K562 (cell line): Measurements from ENCODE around the gene ERBB4. TPM values are rescaled to one million over a fixed set of nuclear protein-coding genes. Genes with fewer than 3 reads are reported as not detected.

Experiments used
- ATAC-seq: fragments of 200-7000 bp; cut with Tn5 transposase; 3 replicates; pipeline ENCODE4 v1.9.1; 2020; ENCODE audit warnings: moderate library complexity
- BruUV-seq: library from RNA; stranded (reverse); fragments of 400-500 nt; replicated peaks from 2 replicates; lab custom pipeline; 2021; lab: Mats Ljungman, UMichigan
- CTCF ChIA-PET: fragments of 300-600 bp; formaldehyde crosslinking; extraction: SDS; loops from one replicate; lab custom pipeline; 2021; ENCODE audit warnings: low intra/inter-chr PET ratio; lab: Yijun Ruan, JAX
- POLR2A ChIA-PET: fragments of 300-600, 350-650 bp; sonication (Branson Sonifier 250); formaldehyde crosslinking; extraction: SDS; loops from one replicate; lab custom pipeline; 2021; ENCODE audit warnings: antibody characterized with exemption, inconsistent platforms; lab: Yijun Ruan, JAX
- DNase-seq, 4 experiments: peaks; one replicate each; pipeline versions ENCODE4 v3.0.0 to v3.0.0-alpha.2; 2011 to 2018; ENCODE audit warnings: low spot score in 3 of 4, mixed read lengths in 3 of 4; ENCODE audit errors: extremely low read depth in 1 of 4
- FAIRE-seq: peaks from 2 replicates; lab custom pipeline; 2011; peaks lifted over from hg19 to GRCh38; lab: Jason Lieb, UNC
- H2AFZ ChIP-seq: 2 replicates; pipeline ENCODE4 v1.6.0; 2011; ENCODE audit warnings: low read depth, low read length, control low read depth, inconsistent platforms
- H3K27ac ChIP-seq: fragments of 200-600 bp; 3 replicates; pipeline ENCODE4 v1.8.0; 2011; ENCODE audit warnings: low read depth, mild to moderate bottlenecking, control low read depth, inconsistent platforms, low read length, moderate library complexity, mixed read lengths; ENCODE audit errors: extremely low read depth
- H3K27me3 ChIP-seq, 2 experiments: fragments of 300-600 bp in 1 of 2; 2 replicates in 1 of 2; 3 replicates in 1 of 2; pipeline versions ENCODE4 v1.6.0 to v1.8.0; 2011; ENCODE audit warnings: inconsistent platforms in 2 of 2, low read length in 2 of 2, mild to moderate bottlenecking in 1 of 2, mixed read lengths in 1 of 2, moderate library complexity in 1 of 2; ENCODE audit not compliant: control insufficient read depth in 2 of 2, insufficient read depth in 2 of 2
- H3K36me3 ChIP-seq: fragments of 300-600 bp; 3 replicates; pipeline ENCODE4 v1.8.0; 2011; ENCODE audit warnings: mild to moderate bottlenecking, low read length, inconsistent platforms; ENCODE audit not compliant: control insufficient read depth, insufficient read depth
- H3K4me1 ChIP-seq, 2 experiments: fragments of 200-600 bp in 1 of 2; replicated peaks in 1 of 2; 2 replicates in 1 of 2; 3 replicates in 1 of 2; pipeline versions ENCODE4 v1.5.1 to v1.8.0; 2011; ENCODE audit warnings: inconsistent platforms in 2 of 2, low read length in 2 of 2, mild to moderate bottlenecking in 1 of 2, mixed read lengths in 1 of 2, moderate library complexity in 1 of 2; ENCODE audit not compliant: control insufficient read depth in 2 of 2, insufficient read depth in 2 of 2
- H3K4me2 ChIP-seq: 2 replicates; pipeline ENCODE4 v1.6.1; 2011; ENCODE audit warnings: low read length, control low read depth, inconsistent platforms, mixed read lengths; ENCODE audit not compliant: insufficient read depth
- H3K4me3 ChIP-seq: fragments of 200-600 bp; sonication (generic), shearing (Covaris generic); 2 replicates; pipeline ENCODE4 v1.5.1; 2016; ENCODE audit warnings: control low read depth, inconsistent platforms
- H3K79me2 ChIP-seq: fragments of 200-600 bp; 3 replicates; pipeline ENCODE4 v1.8.0; 2011; ENCODE audit warnings: low read length, inconsistent platforms; ENCODE audit not compliant: control insufficient read depth, insufficient read depth
- H3K9ac ChIP-seq, 2 experiments: 2 replicates each; pipeline versions ENCODE4 v1.6.0 to v1.6.1; 2011; ENCODE audit warnings: low read depth in 2 of 2, low read length in 2 of 2, control low read depth in 1 of 2, inconsistent platforms in 1 of 2, mild to moderate bottlenecking in 1 of 2, mixed read lengths in 1 of 2; ENCODE audit not compliant: insufficient read depth in 1 of 2
- H3K9me1 ChIP-seq: one replicate; pipeline ENCODE4 v1.6.0; 2011; ENCODE audit warnings: inconsistent platforms, mild to moderate bottlenecking, low read length, moderate library complexity; ENCODE audit not compliant: control insufficient read depth, insufficient read depth
- H3K9me3 ChIP-seq: replicated peaks from 2 replicates; pipeline ENCODE4 v1.5.1; 2011; ENCODE audit warnings: low read depth, low read length, inconsistent platforms; ENCODE audit not compliant: control insufficient read depth, insufficient read depth
- H4K20me1 ChIP-seq: replicated peaks from 2 replicates; pipeline ENCODE4 v1.6.1; 2011; ENCODE audit warnings: low read length, inconsistent platforms, mixed read lengths; ENCODE audit not compliant: control insufficient read depth, insufficient read depth
- CUX1 ChIP-seq: fragments of 200-800 bp; sonication (Bioruptor generic); IDR thresholded peaks from 2 replicates; pipeline ENCODE4 v1.6.1; 2016; ENCODE audit warnings: missing genetic modification characterization, missing compliant biosample characterization
- HMGXB4 ChIP-seq: sonication (generic); formaldehyde crosslinking; IDR thresholded peaks from 2 replicates; pipeline ENCODE4 v1.8.1; 2023; ENCODE audit warnings: mild to moderate bottlenecking, missing genetic modification reagents
- KDM2B ChIP-seq: fragments of 250-450 bp; sonication (Bioruptor Pico); IDR thresholded peaks from 2 replicates; pipeline ENCODE4 v1.8.0; 2021; ENCODE audit warnings: mild to moderate bottlenecking, moderate library complexity
- MCM3 ChIP-seq: fragments of 450-650 bp; IDR thresholded peaks from 2 replicates; pipeline ENCODE4 v1.6.1; 2016
- NFRKB ChIP-seq: fragments of 450-650 bp; IDR thresholded peaks from 2 replicates; pipeline ENCODE4 v1.6.1; 2016; ENCODE audit warnings: low read depth
- NR2C1 ChIP-seq, 2 experiments: fragments of 450-650 bp; IDR thresholded peaks; 2 replicates each; pipeline ENCODE4 v1.6.1; 2017; ENCODE audit warnings: mild to moderate bottlenecking in 2 of 2, antibody characterized with exemption in 1 of 2, inconsistent platforms in 1 of 2, missing compliant biosample characterization in 1 of 2, missing genetic modification characterization in 1 of 2
- SOX6 ChIP-seq: fragments of 450-650 bp; IDR thresholded peaks from 2 replicates; pipeline ENCODE4 v1.6.1; 2014; ENCODE audit warnings: mild to moderate bottlenecking
- ZC3H8 ChIP-seq: fragments of 450-650 bp; IDR thresholded peaks from 2 replicates; pipeline ENCODE4 v1.6.1; 2017
- ZNF174 ChIP-seq: fragments of 250-450 bp; sonication (Bioruptor Pico); IDR thresholded peaks from 2 replicates; pipeline ENCODE4 v1.4.0; 2020; ENCODE audit warnings: mild to moderate bottlenecking
- ZNF551 ChIP-seq: fragments of 250-450 bp; sonication (Bioruptor Pico); IDR thresholded peaks from 2 replicates; pipeline ENCODE4 v1.5.0; 2021; ENCODE audit warnings: mild to moderate bottlenecking, moderate library complexity
- WGBS: fragments of 100-300 bp; shearing (Covaris generic); methylation state at CpG from one replicate; pipeline ENCODE4 v1.1.6; 2016; ENCODE audit warnings: low coverage, mixed read lengths; ENCODE audit not compliant: insufficient coverage; ENCODE audit errors: missing lambda C conversion rate; 5-methylcytosine and 5-hydroxymethylcytosine counted together
- in situ Hi-C: fragments of 300-500 bp; cut with MboI; formaldehyde crosslinking; loops from 4 replicates; pipeline ENCODE4 v1.15.0; 2018; ENCODE audit warnings: inconsistent platforms, mixed read lengths
- intact Hi-C: fragments of 100-400 bp; cut with micrococcal nuclease; formaldehyde crosslinking; loops from 2 replicates; pipeline ENCODE4 v1.14.2; 2022
- polyA plus RNA-seq, 8 experiments: library from polyadenylated mRNA; depleted of rRNA in 4 of 8; stranded (reverse) in 5 of 8; unstranded in 3 of 8; fragments of >200 nt; fragmentation: Nextera tagmentation in 2 of 8; fragmentation: Illumina TruSeq in 1 of 8; extraction: Ambion mirVana in 2 of 8; extraction: Trizol in 1 of 8; gene quantifications; 2 replicates each; pipeline versions ENCODE4 v1.2.1 to v1.2.3, GENCODE V29; 2011 to 2014; ENCODE audit warnings: inconsistent platforms in 1 of 8, missing spikeins in 1 of 8
- total RNA-seq, 7 experiments: library from RNA; depleted of rRNA in 6 of 7; stranded (reverse); fragments of >200 nt in 6 of 7; fragmentation: Illumina TruSeq in 2 of 7; extraction: Trizol in 2 of 7; gene quantifications; 2 replicates each; pipeline versions ENCODE4 v1.2.1 to v1.2.3, GENCODE V29; 2011 to 2021; ENCODE audit warnings: low replicate concordance in 1 of 7
- TF ChIP-seq, protein P1 (sequence below): fragments of 150-350 bp; IDR thresholded peaks from 2 replicates; pipeline ENCODE4 v1.6.1; 2014; ENCODE audit warnings: low read depth, mild to moderate bottlenecking, low read length, borderline replicate concordance
- TF ChIP-seq, protein P2 (sequence below): fragments of 450-650 bp; formaldehyde crosslinking; IDR thresholded peaks from 2 replicates; pipeline ENCODE4 v1.4.0; 2020; ENCODE audit warnings: mild to moderate bottlenecking, moderate library complexity

The ERBB4 gene
- total and polyA plus RNA-seq, 9 of the 15 experiments (the other 6 are each of a cell fraction or from before 2014, with no cell fraction given) = not detected

- CTCF ChIA-PET = no interaction called here
- intact Hi-C loops = no loop called here
- Histone ChIP-seq H3K4me1 (no peaks in the 10 kb centered on the region), H3K9ac (no peak overlapping the region), H3K79me2 (no peaks in the 10 kb centered on the region), H3K9me3 (no peaks in the 10 kb centered on the region), H2AFZ (no peak overlapping the region), H3K4me2 (no peak overlapping the region), H4K20me1 (no peaks in the 10 kb centered on the region), H3K27me3 (no peaks in the 10 kb centered on the region), H3K9me1 (no peaks in the 10 kb centered on the region), H3K27ac (no peak overlapping the region), H3K36me3 (no peaks in the 10 kb centered on the region), H3K4me3 (no peak overlapping the region)
- no TSS peak for BruUV-seq
- in situ Hi-C loops = no loop called here
- FAIRE-seq = no peak
- WGBS = 0% methylated on average over 2 of the region's 2 CpGs
- POLR2A ChIA-PET = no interaction called here
- no peak for DNase-seq
- TF ChIP-seq SOX6 = no peak
- no peak for TF ChIP-seq NFRKB
- TF ChIP-seq ZNF174 = no peak
- TF ChIP-seq, protein P1, sequence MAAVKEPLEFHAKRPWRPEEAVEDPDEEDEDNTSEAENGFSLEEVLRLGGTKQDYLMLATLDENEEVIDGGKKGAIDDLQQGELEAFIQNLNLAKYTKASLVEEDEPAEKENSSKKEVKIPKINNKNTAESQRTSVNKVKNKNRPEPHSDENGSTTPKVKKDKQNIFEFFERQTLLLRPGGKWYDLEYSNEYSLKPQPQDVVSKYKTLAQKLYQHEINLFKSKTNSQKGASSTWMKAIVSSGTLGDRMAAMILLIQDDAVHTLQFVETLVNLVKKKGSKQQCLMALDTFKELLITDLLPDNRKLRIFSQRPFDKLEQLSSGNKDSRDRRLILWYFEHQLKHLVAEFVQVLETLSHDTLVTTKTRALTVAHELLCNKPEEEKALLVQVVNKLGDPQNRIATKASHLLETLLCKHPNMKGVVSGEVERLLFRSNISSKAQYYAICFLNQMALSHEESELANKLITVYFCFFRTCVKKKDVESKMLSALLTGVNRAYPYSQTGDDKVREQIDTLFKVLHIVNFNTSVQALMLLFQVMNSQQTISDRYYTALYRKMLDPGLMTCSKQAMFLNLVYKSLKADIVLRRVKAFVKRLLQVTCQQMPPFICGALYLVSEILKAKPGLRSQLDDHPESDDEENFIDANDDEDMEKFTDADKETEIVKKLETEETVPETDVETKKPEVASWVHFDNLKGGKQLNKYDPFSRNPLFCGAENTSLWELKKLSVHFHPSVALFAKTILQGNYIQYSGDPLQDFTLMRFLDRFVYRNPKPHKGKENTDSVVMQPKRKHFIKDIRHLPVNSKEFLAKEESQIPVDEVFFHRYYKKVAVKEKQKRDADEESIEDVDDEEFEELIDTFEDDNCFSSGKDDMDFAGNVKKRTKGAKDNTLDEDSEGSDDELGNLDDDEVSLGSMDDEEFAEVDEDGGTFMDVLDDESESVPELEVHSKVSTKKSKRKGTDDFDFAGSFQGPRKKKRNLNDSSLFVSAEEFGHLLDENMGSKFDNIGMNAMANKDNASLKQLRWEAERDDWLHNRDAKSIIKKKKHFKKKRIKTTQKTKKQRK = no peak
- no peak for TF ChIP-seq ZNF551
- no peak for TF ChIP-seq ZC3H8
- no peak for TF ChIP-seq KDM2B (CRISPR knock-in tag)
- no peak for TF ChIP-seq HMGXB4 (CRISPR knock-in tag)
- TF ChIP-seq CUX1 (CRISPR knock-in tag) = no peak
- TF ChIP-seq, protein P2, sequence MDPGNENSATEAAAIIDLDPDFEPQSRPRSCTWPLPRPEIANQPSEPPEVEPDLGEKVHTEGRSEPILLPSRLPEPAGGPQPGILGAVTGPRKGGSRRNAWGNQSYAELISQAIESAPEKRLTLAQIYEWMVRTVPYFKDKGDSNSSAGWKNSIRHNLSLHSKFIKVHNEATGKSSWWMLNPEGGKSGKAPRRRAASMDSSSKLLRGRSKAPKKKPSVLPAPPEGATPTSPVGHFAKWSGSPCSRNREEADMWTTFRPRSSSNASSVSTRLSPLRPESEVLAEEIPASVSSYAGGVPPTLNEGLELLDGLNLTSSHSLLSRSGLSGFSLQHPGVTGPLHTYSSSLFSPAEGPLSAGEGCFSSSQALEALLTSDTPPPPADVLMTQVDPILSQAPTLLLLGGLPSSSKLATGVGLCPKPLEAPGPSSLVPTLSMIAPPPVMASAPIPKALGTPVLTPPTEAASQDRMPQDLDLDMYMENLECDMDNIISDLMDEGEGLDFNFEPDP (CRISPR knock-in tag) = no peak
- TF ChIP-seq MCM3 = no peak
- no peak for TF ChIP-seq NR2C1 (IDR thresholded peaks at IDR 0.05)
- TF ChIP-seq NR2C1 (tag; IDR thresholded peaks at IDR 0.05) = no peak
- no peak for ATAC-seq
Observed at GRCh38 chr2:211591426-211591825, 947.2 kb downstream of the ERBB4 start.
